Measurements from ENCODE around the gene GNA15. TPM values are rescaled to one million over a fixed set of nuclear protein-coding genes. Genes with fewer than 3 reads are reported as not detected.

Gene GNA15
- total RNA-seq, 4 donors from 2014 or later, result 1.2 to 12.4 (median 1.5) TPM; not detected in 1

- no peaks in the 10 kb centered on the region for H3K9me3 ChIP-seq
- H3K4me1 ChIP-seq, result peaks cover 0 to 53% (median 31%) of the 10 kb centered on the region in 4 donors
- no peaks in the 10 kb centered on the region for H3K27me3 ChIP-seq
- TF ChIP-seq CTCF (IDR thresholded peaks at IDR 0.05) (peak in 1 of 6 experiments; percentile 9), POLR2A (IDR thresholded peaks at IDR 0.05) (peak; percentile 75 to 86)
- H3K4me3 ChIP-seq, result peak overlapping the region in 3 of 4 donors; percentile 68 to 95 (median 75)
- peak overlapping the region; percentile 65 to 96 (median 86) for H3K27ac ChIP-seq
- DNase-seq, result peak in 2 of 3 donors; percentile 80 to 89
- no peaks in the 10 kb centered on the region for H3K36me3 ChIP-seq
Observed at GRCh38 chr19:3096267-3096901, 39.4 kb upstream of the GNA15 start.

GRCh38 chr19:3096902-3097326 is 38.9 kb upstream of the GNA15 start:
- Histone ChIP-seq H3K36me3 (no peaks in the 10 kb centered on the region), H3K4me1 (peaks cover 0 to 58% (median 31%) of the 10 kb centered on the region in 4 donors), H3K9me3 (no peaks in the 10 kb centered on the region), H3K4me3 (peak overlapping the region in 3 of 4 donors; percentile 68 to 95 (median 75)), H3K27ac (peak overlapping the region; percentile 65 to 96 (median 86)), H3K27me3 (no peaks in the 10 kb centered on the region)
- no peak for TF ChIP-seq POLR2A (IDR thresholded peaks at IDR 0.05)
- TF ChIP-seq CTCF (IDR thresholded peaks at IDR 0.05), result no peak
- no peak for DNase-seq

- no peaks in the 10 kb centered on the region for H3K9me3 ChIP-seq
Observed at GRCh38 chr19:3097442-3097871, 38.4 kb upstream of the GNA15 start.

GRCh38 chr19:3098141-3098514 is 37.7 kb upstream of the GNA15 start:
- H3K36me3 ChIP-seq, result no peaks in the 10 kb centered on the region
- H3K9me3 ChIP-seq, result no peaks in the 10 kb centered on the region
- TF ChIP-seq CTCF (IDR thresholded peaks at IDR 0.05), result peak in 2 of 6 experiments; percentile 22 to 26
- TF ChIP-seq POLR2A (IDR thresholded peaks at IDR 0.05), result no peak
- peak in 1 of 3 donors; percentile 74 for DNase-seq
- peak overlapping the region; percentile 22 to 95 (median 72) for H3K4me3 ChIP-seq
- peak overlapping the region; percentile 65 to 96 (median 86) for H3K27ac ChIP-seq
- H3K4me1 ChIP-seq, result peaks cover 0 to 70% (median 31%) of the 10 kb centered on the region in 4 donors
- H3K27me3 ChIP-seq, result no peaks in the 10 kb centered on the region

More at GRCh38 chr19:3097442-3097871, 38.4 kb upstream of the GNA15 start:
- Histone ChIP-seq H3K27ac (peak overlapping the region; percentile 65 to 96 (median 86)), H3K4me1 (peaks cover 0 to 64% (median 31%) of the 10 kb centered on the region in 4 donors), H3K27me3 (no peaks in the 10 kb centered on the region), H3K36me3 (no peaks in the 10 kb centered on the region), H3K4me3 (peak overlapping the region in 3 of 4 donors; percentile 68 to 95 (median 75))
- peak in 1 of 2 donors; percentile 40 for TF ChIP-seq POLR2A (IDR thresholded peaks at IDR 0.05)
- TF ChIP-seq CTCF (IDR thresholded peaks at IDR 0.05), result no peak
- DNase-seq, result peak in 2 of 3 donors; percentile 66 to 81

GRCh38 chr19:3098515-3099346 is 37.1 kb upstream of the GNA15 start:
- Histone ChIP-seq H3K4me1 (peaks cover under 1 to 76% (median 35%) of the 10 kb centered on the region in 4 donors), H3K27ac (peak overlapping the region; percentile 65 to 96 (median 86)), H3K9me3 (no peaks in the 10 kb centered on the region), H3K36me3 (no peaks in the 10 kb centered on the region), H3K4me3 (peak overlapping the region; percentile 22 to 95 (median 72)), H3K27me3 (no peaks in the 10 kb centered on the region)
- TF ChIP-seq CTCF (IDR thresholded peaks at IDR 0.05) (no peak), POLR2A (IDR thresholded peaks at IDR 0.05) (no peak)
- peak; percentile 29 to 80 (median 70) for DNase-seq

All from Peyer's patch (tissue), 4 donors.